Measurements from ENCODE around the gene KLHL41.

GRCh38 chr2:169462896-169463695 lies 46.4 kb upstream of the KLHL41 start:
- TF ChIP-seq POLR2A (IDR thresholded peaks at IDR 0.05; ENCODE audit: low read length), result no peak
- no peak for TF ChIP-seq GATA1 (IDR thresholded peaks at IDR 0.05; ENCODE audit: low read depth, low read length)

All from erythroblast (primary cell).